Measurements from ENCODE around the gene UQCC3.

GRCh38 chr11:62680825-62681240, 9.4 kb downstream of the UQCC3 start:
- peak; percentile 24 to 52 (median 39) for TF ChIP-seq CTCF (IDR thresholded peaks at IDR 0.05)
- no peak for TF ChIP-seq POLR2A (IDR thresholded peaks at IDR 0.05; ENCODE audit: low read depth)
